ENCODE data around the gene TOM1L1.

TOM1L1 gene

GRCh38 chr17:54892360-54892759 lies 8.3 kb upstream of the TOM1L1 start:
- no peak overlapping the region for H3K4me2 ChIP-seq (ENCODE audit: low read length)
- no peaks in the 10 kb centered on the region for H3F3A ChIP-seq (ENCODE audit: insufficient read depth, low read length)
- no peak overlapping the region for H3K9ac ChIP-seq (ENCODE audit: low read length)
- TF ChIP-seq EZH2 (IDR thresholded peaks at IDR 0.05; ENCODE audit: borderline replicate concordance, low read length) (no peak), CTCF (IDR thresholded peaks at IDR 0.05; ENCODE audit: low read length) (no peak)
- no peaks in the 10 kb centered on the region for H3K4me1 ChIP-seq (ENCODE audit: insufficient read depth, low read length, severe bottlenecking)
- H3K9me3 ChIP-seq (ENCODE audit: low read length): no peaks in the 10 kb centered on the region
- no peaks in the 10 kb centered on the region for H3K9me2 ChIP-seq (ENCODE audit: low read depth, low read length)
- H2AFZ ChIP-seq (ENCODE audit: low read length): no peak overlapping the region
- no peak overlapping the region for H3K27ac ChIP-seq (ENCODE audit: low read depth, low read length, poor library complexity, severe bottlenecking)
- H3K4me3 ChIP-seq (ENCODE audit: low read depth, low read length, poor library complexity, severe bottlenecking): no peak overlapping the region
- no peaks in the 10 kb centered on the region for H4K20me1 ChIP-seq (ENCODE audit: insufficient read depth, low read length)
- no peaks in the 10 kb centered on the region for H3K79me2 ChIP-seq (ENCODE audit: insufficient read depth, low read length)
- no peaks in the 10 kb centered on the region for H3K27me3 ChIP-seq (ENCODE audit: insufficient read depth, low read length)
- no peaks in the 10 kb centered on the region for H3K36me3 ChIP-seq (ENCODE audit: insufficient read depth, low read length)

DNA sequence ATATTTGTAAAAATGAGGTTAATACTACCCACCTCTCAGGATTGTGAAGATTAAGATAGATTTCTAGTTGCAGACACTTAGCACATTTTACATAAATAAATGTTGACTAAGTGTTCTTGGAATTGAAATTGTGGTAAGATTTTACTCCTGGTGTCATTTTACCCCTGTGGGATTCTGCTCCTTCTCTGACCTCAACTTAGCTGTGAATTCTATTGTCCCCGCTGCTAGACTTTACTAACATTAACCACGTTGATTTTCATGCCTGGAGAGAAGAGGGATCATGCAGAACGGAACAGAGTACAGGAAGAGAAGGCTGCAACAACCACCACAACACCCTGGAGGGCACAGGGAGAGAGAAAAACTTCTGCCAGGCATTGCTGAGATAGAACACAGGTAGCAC lies 2.1 kb upstream of the TOM1L1 start:
- no peak overlapping the region for H2AFZ ChIP-seq (ENCODE audit: low read length)
- H3K4me1 ChIP-seq (ENCODE audit: insufficient read depth, low read length, severe bottlenecking): no peaks in the 10 kb centered on the region
- H4K20me1 ChIP-seq (ENCODE audit: insufficient read depth, low read length): no peaks in the 10 kb centered on the region
- TF ChIP-seq CTCF (IDR thresholded peaks at IDR 0.05; ENCODE audit: low read length) (no peak), EZH2 (IDR thresholded peaks at IDR 0.05; ENCODE audit: borderline replicate concordance, low read length) (no peak)
- no peak overlapping the region for H3K9ac ChIP-seq (ENCODE audit: low read length)
- H3K36me3 ChIP-seq (ENCODE audit: insufficient read depth, low read length): no peaks in the 10 kb centered on the region
- no peak overlapping the region for H3K4me2 ChIP-seq (ENCODE audit: low read length)
- H3K79me2 ChIP-seq (ENCODE audit: insufficient read depth, low read length): no peaks in the 10 kb centered on the region
- H3K9me3 ChIP-seq (ENCODE audit: low read length): no peaks in the 10 kb centered on the region
- no peaks in the 10 kb centered on the region for H3F3A ChIP-seq (ENCODE audit: insufficient read depth, low read length)
- no peak overlapping the region for H3K27ac ChIP-seq (ENCODE audit: low read depth, low read length, poor library complexity, severe bottlenecking)
- H3K4me3 ChIP-seq (ENCODE audit: low read depth, low read length, poor library complexity, severe bottlenecking): no peak overlapping the region
- H3K9me2 ChIP-seq (ENCODE audit: low read depth, low read length): no peaks in the 10 kb centered on the region
- 0 out of 2 replicates have a peak, but pooled peaks cover 3% of the 10 kb centered on the region for H3K27me3 ChIP-seq (ENCODE audit: insufficient read depth, low read length)

DNA sequence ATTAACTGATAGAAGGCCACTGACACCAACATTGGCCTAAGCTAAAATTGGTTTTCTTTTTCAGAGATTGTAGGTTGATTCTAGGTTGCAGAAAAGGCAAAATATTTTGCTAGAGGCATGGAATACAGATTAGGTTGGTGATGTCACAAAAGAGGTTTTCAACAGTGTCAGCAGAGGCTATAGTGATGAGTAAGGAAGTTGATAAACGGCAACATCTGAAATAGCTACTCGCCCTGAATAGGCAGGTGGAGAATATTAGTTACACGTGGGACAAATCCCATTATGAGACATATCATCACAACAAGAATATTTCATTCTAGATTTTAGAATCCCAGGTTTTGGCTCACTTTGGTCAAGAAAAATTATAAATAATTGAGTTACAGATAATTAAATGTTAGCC lies 1.5 kb upstream of the TOM1L1 start:
- TF ChIP-seq EZH2 (IDR thresholded peaks at IDR 0.05; ENCODE audit: borderline replicate concordance, low read length) (no peak), CTCF (IDR thresholded peaks at IDR 0.05; ENCODE audit: low read length) (no peak)
- H3K27ac ChIP-seq (ENCODE audit: low read depth, low read length, poor library complexity, severe bottlenecking): no peak overlapping the region

More for the DNA sequence above, 1.5 kb upstream of the TOM1L1 start:
- Histone ChIP-seq H3K9me2 (ENCODE audit: low read depth, low read length) (no peaks in the 10 kb centered on the region), H3K27me3 (ENCODE audit: insufficient read depth, low read length) (0 out of 2 replicates have a peak, but pooled peaks cover 3% of the 10 kb centered on the region), H3K79me2 (ENCODE audit: insufficient read depth, low read length) (no peaks in the 10 kb centered on the region), H3K9me3 (ENCODE audit: low read length) (no peaks in the 10 kb centered on the region), H3K4me1 (ENCODE audit: insufficient read depth, low read length, severe bottlenecking) (no peaks in the 10 kb centered on the region), H3K4me3 (ENCODE audit: low read depth, low read length, poor library complexity, severe bottlenecking) (no peak overlapping the region), H3K9ac (ENCODE audit: low read length) (no peak overlapping the region), H3K36me3 (ENCODE audit: insufficient read depth, low read length) (no peaks in the 10 kb centered on the region), H3K4me2 (ENCODE audit: low read length) (no peak overlapping the region), H4K20me1 (ENCODE audit: insufficient read depth, low read length) (no peaks in the 10 kb centered on the region), H2AFZ (ENCODE audit: low read length) (no peak overlapping the region), H3F3A (ENCODE audit: insufficient read depth, low read length) (no peaks in the 10 kb centered on the region)
